ENCODE measurements around the gene ADGRG3. TPM values are rescaled to one million over a fixed set of nuclear protein-coding genes. Genes with fewer than 3 reads are reported as not detected.

Gene ADGRG3
- total and polyA plus RNA-seq, 9 of the 15 experiments (the other 6 are each of a cell fraction or from before 2014, with no cell fraction given): 0.09 to 0.52 (median 0.14) TPM; not detected in 3

DNA sequence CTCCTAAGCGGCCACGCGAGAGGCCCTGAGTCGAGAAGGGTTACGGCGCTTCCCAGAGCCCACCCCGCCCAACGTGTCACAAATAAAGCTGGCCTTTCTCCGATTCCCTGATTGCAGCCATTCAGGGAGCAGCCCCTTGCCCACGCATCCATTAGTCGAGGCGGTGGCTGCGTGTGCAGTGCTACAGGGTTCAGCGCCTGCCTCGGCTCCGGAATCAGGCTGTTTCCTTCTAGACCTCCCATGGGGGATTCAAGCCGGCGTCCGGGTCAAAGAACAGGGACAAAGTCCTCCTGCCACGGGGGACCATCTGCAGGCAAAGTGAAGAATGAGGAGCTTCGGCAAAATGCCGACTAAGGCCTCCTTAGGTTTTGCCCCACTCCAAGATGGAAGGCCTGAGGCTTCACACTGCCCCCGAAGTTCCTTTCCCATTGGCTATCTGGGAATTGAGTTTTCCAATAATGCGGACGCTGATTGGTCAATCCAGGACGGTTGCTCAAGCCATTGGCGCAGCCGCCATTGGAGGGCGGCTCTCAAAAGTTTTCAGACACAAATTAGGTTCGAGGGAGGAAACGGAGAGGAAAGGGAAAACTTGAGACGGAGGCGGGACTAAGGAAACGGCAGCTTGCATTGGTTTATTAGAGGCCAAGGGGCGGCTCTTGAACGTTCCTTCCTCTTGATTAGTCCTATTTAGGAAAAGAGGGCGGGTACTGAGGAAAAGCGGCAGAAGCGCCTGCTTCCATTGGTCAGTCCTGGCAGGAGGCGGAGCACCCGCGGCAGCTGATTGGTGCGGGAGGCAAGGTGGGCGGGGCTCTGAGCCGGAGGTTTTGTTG lies 67.0 kb downstream of the ADGRG3 start (continued):
- TF ChIP-seq CTCFL (IDR thresholded peaks at IDR 0.05; ENCODE audit: borderline replicate concordance, insufficient read depth, low read depth, low read length, poor library complexity, severe bottlenecking) (no peak), HEY1 (CRISPR knock-in tag; IDR thresholded peaks at IDR 0.05; ENCODE audit: borderline replicate concordance) (no peak), SAFB (IDR thresholded peaks at IDR 0.05; ENCODE audit: borderline replicate concordance, low read depth, low read length) (no peak), MBD1 (CRISPR knock-in tag; IDR thresholded peaks at IDR 0.05) (no peak), HMG20A (CRISPR knock-in tag; conservative IDR thresholded peaks at IDR 0.05) (no peak), CHAMP1 (IDR thresholded peaks at IDR 0.05) (no peak)
- TF ChIP-seq, protein P1, sequence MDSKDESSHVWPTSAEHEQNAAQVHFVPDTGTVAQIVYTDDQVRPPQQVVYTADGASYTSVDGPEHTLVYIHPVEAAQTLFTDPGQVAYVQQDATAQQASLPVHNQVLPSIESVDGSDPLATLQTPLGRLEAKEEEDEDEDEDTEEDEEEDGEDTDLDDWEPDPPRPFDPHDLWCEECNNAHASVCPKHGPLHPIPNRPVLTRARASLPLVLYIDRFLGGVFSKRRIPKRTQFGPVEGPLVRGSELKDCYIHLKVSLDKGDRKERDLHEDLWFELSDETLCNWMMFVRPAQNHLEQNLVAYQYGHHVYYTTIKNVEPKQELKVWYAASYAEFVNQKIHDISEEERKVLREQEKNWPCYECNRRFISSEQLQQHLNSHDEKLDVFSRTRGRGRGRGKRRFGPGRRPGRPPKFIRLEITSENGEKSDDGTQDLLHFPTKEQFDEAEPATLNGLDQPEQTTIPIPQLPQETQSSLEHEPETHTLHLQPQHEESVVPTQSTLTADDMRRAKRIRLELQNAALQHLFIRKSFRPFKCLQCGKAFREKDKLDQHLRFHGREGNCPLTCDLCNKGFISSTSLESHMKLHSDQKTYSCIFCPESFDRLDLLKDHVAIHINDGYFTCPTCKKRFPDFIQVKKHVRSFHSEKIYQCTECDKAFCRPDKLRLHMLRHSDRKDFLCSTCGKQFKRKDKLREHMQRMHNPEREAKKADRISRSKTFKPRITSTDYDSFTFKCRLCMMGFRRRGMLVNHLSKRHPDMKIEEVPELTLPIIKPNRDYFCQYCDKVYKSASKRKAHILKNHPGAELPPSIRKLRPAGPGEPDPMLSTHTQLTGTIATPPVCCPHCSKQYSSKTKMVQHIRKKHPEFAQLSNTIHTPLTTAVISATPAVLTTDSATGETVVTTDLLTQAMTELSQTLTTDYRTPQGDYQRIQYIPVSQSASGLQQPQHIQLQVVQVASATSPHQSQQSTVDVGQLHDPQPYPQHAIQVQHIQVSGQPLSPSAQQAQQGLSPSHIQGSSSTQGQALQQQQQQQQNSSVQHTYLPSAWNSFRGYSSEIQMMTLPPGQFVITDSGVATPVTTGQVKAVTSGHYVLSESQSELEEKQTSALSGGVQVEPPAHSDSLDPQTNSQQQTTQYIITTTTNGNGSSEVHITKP (IDR thresholded peaks at IDR 0.05; ENCODE audit: partially characterized antibody): no peak
